ENCODE results near the gene ARHGAP26. TPM values are rescaled to one million over a fixed set of nuclear protein-coding genes. Genes with fewer than 3 reads are reported as not detected.

Gene ARHGAP26
- total RNA-seq, 1 donor from 2014 or later: 8.9 TPM

- Mint-ChIP-seq H3K27ac (no peak overlapping the region), H3K27me3 (ENCODE audit: low read depth) (no peaks in the 10 kb centered on the region), H3K36me3 (no peaks in the 10 kb centered on the region), H3K4me3 (no peak overlapping the region), H3K4me1 (peaks cover 2% of the 10 kb centered on the region), H3K9me3 (no peaks in the 10 kb centered on the region)
- TF ChIP-seq, protein P1, sequence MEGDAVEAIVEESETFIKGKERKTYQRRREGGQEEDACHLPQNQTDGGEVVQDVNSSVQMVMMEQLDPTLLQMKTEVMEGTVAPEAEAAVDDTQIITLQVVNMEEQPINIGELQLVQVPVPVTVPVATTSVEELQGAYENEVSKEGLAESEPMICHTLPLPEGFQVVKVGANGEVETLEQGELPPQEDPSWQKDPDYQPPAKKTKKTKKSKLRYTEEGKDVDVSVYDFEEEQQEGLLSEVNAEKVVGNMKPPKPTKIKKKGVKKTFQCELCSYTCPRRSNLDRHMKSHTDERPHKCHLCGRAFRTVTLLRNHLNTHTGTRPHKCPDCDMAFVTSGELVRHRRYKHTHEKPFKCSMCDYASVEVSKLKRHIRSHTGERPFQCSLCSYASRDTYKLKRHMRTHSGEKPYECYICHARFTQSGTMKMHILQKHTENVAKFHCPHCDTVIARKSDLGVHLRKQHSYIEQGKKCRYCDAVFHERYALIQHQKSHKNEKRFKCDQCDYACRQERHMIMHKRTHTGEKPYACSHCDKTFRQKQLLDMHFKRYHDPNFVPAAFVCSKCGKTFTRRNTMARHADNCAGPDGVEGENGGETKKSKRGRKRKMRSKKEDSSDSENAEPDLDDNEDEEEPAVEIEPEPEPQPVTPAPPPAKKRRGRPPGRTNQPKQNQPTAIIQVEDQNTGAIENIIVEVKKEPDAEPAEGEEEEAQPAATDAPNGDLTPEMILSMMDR (IDR thresholded peaks at IDR 0.05; ENCODE audit: unreplicated experiment): no peak
- no peak for DNase-seq (ENCODE audit: low spot score in 2 of 2, unreplicated experiment in 2 of 2)
Measured at GRCh38 chr5:142969624-142970439, 199.7 kb downstream of the ARHGAP26 start.

DNA sequence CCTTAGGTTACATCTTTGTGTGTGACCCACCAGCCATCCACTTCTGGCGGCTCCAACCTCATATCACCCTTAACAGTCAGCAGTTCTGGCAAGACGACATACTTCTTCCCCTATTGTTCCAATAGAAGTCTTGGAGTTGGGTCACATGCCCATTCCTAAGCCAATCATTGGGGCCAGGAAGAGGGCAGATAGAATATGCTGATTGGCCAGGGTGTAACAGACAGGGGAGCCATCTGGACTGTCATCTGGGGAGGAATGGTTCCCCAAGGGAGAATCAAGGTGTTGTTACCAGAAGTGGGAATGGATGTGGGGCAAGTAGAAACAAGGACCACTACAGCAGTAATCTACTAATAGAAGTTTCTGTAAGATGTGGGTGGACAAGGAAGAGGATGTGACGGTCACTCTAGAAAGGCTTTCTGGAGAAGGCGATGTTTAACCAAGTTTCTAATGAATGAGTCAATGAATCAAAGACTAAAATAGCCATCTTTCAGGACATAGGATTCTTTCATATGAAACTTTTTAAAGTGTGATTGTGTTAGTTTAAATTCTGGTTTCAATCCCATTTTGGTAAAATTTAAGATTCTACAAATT, 200.4 kb downstream of the ARHGAP26 start:
- H3K4me3 Mint-ChIP-seq: no peak overlapping the region
- no peak for DNase-seq (ENCODE audit: low spot score in 2 of 2, unreplicated experiment in 2 of 2)
- no peaks in the 10 kb centered on the region for H3K9me3 Mint-ChIP-seq
- no peaks in the 10 kb centered on the region for H3K27me3 Mint-ChIP-seq (ENCODE audit: low read depth)
- TF ChIP-seq, protein P1 (IDR thresholded peaks at IDR 0.05; ENCODE audit: unreplicated experiment): no peak
- no peaks in the 10 kb centered on the region for H3K36me3 Mint-ChIP-seq
- peaks cover 1% of the 10 kb centered on the region for H3K4me1 Mint-ChIP-seq
- H3K27ac Mint-ChIP-seq: no peak overlapping the region

GRCh38 chr5:142971303-142972013, 201.3 kb downstream of the ARHGAP26 start:
- Mint-ChIP-seq H3K36me3 (no peaks in the 10 kb centered on the region), H3K27me3 (ENCODE audit: low read depth) (no peaks in the 10 kb centered on the region), H3K4me3 (no peak overlapping the region), H3K27ac (no peak overlapping the region), H3K4me1 (no peaks in the 10 kb centered on the region), H3K9me3 (no peaks in the 10 kb centered on the region)
- TF ChIP-seq, protein P1 (IDR thresholded peaks at IDR 0.05; ENCODE audit: unreplicated experiment): no peak
- DNase-seq (ENCODE audit: low spot score in 2 of 2, unreplicated experiment in 2 of 2): no peak

GRCh38 chr5:142972064-142972570, 201.9 kb downstream of the ARHGAP26 start:
- no peaks in the 10 kb centered on the region for H3K9me3 Mint-ChIP-seq
- H3K27ac Mint-ChIP-seq: no peak overlapping the region
- H3K36me3 Mint-ChIP-seq: no peaks in the 10 kb centered on the region

GRCh38 chr5:142973932-142974331, 203.8 kb downstream of the ARHGAP26 start:
- no peak overlapping the region for H3K27ac Mint-ChIP-seq

More at GRCh38 chr5:142972064-142972570, 201.9 kb downstream of the ARHGAP26 start:
- no peak for DNase-seq (ENCODE audit: low spot score in 2 of 2, unreplicated experiment in 2 of 2)
- no peaks in the 10 kb centered on the region for H3K27me3 Mint-ChIP-seq (ENCODE audit: low read depth)
- H3K4me1 Mint-ChIP-seq: no peaks in the 10 kb centered on the region
- TF ChIP-seq, protein P1 (IDR thresholded peaks at IDR 0.05; ENCODE audit: unreplicated experiment): no peak
- no peak overlapping the region for H3K4me3 Mint-ChIP-seq

More at GRCh38 chr5:142973932-142974331, 203.8 kb downstream of the ARHGAP26 start:
- no peak for DNase-seq (ENCODE audit: low spot score in 2 of 2, unreplicated experiment in 2 of 2)
- H3K4me3 Mint-ChIP-seq: no peak overlapping the region
- no peaks in the 10 kb centered on the region for H3K4me1 Mint-ChIP-seq
- H3K36me3 Mint-ChIP-seq: no peaks in the 10 kb centered on the region
- TF ChIP-seq, protein P1 (IDR thresholded peaks at IDR 0.05; ENCODE audit: unreplicated experiment): no peak
- no peaks in the 10 kb centered on the region for H3K27me3 Mint-ChIP-seq (ENCODE audit: low read depth)
- H3K9me3 Mint-ChIP-seq: no peaks in the 10 kb centered on the region

Measured in mesothelial cell of epicardium (in vitro differentiated cells).